ENCODE results near the gene C17orf107.

DNA sequence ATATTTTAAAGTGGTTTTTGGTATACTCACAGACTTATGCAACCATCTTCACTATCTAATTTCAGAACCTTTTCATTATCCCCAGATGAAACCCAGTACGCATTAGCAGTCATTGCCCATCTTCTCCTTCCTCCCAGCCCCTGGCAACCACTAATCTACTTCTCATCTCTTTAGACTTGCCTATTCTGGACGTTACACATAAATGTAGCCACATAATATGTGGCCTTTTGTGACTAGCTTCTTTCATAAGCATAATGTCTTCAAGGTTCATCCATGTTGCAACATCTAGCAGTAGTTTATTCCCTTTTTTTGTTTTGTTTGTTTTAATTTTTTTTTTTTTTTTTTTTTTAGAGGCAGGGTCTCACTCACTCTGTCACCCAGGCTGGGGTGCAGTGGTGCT lies 28.5 kb upstream of the C17orf107 start:
- TF ChIP-seq, protein P1, sequence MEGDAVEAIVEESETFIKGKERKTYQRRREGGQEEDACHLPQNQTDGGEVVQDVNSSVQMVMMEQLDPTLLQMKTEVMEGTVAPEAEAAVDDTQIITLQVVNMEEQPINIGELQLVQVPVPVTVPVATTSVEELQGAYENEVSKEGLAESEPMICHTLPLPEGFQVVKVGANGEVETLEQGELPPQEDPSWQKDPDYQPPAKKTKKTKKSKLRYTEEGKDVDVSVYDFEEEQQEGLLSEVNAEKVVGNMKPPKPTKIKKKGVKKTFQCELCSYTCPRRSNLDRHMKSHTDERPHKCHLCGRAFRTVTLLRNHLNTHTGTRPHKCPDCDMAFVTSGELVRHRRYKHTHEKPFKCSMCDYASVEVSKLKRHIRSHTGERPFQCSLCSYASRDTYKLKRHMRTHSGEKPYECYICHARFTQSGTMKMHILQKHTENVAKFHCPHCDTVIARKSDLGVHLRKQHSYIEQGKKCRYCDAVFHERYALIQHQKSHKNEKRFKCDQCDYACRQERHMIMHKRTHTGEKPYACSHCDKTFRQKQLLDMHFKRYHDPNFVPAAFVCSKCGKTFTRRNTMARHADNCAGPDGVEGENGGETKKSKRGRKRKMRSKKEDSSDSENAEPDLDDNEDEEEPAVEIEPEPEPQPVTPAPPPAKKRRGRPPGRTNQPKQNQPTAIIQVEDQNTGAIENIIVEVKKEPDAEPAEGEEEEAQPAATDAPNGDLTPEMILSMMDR (optimal IDR thresholded peaks at IDR 0.05 in 1 of 3, IDR thresholded peaks at IDR 0.05 in 1 of 3, conservative IDR thresholded peaks at IDR 0.05 in 1 of 3; ENCODE audit: extremely low read depth in 1 of 3, insufficient read depth in 2 of 3, low read length in 3 of 3), result no peak
- no peak for TF ChIP-seq EZH2 (IDR thresholded peaks at IDR 0.05; ENCODE audit: low read length)

All from keratinocyte (primary cell).